HFF-Myc (cell line): ENCODE data around the gene HYDIN.

Source experiments
- DNase-seq: peaks from one replicate; pipeline ENCODE4 v3.0.0-alpha.2; 2011; ENCODE audit warnings: low read depth; ENCODE audit errors: extremely low read depth
- H3K4me3 ChIP-seq: replicated peaks from 2 replicates; pipeline ENCODE4 v1.5.1; 2011; ENCODE audit warnings: low read depth, mild to moderate bottlenecking, control low read depth, low read length
- CTCF ChIP-seq: IDR thresholded peaks from 2 replicates; pipeline ENCODE4 v1.5.1; 2012; ENCODE audit warnings: mild to moderate bottlenecking, low read depth, low read length, control low read depth; ENCODE audit errors: missing control alignments

Gene HYDIN

GRCh38 chr16:71249399-71249798 is 18.9 kb upstream of the HYDIN start:
- DNase-seq, result no peak
- TF ChIP-seq CTCF, result no peak
- H3K4me3 ChIP-seq, result no peak overlapping the region

GRCh38 chr16:71247478-71247877 is 17.0 kb upstream of the HYDIN start:
- H3K4me3 ChIP-seq, result no peak overlapping the region
- DNase-seq, result no peak
- no peak for TF ChIP-seq CTCF

GRCh38 chr16:71246309-71246708 is 15.8 kb upstream of the HYDIN start:
- no peak for TF ChIP-seq CTCF
- no peak for DNase-seq
- no peak overlapping the region for H3K4me3 ChIP-seq

- no peak for DNase-seq
- no peak overlapping the region for H3K4me3 ChIP-seq
- TF ChIP-seq CTCF, result no peak
Observed at GRCh38 chr16:71244521-71244920, 14.0 kb upstream of the HYDIN start.

- DNase-seq, result no peak
- no peak overlapping the region for H3K4me3 ChIP-seq
- no peak for TF ChIP-seq CTCF
Observed at GRCh38 chr16:71242601-71243000, 12.1 kb upstream of the HYDIN start.

GRCh38 chr16:71242036-71242435 is 11.5 kb upstream of the HYDIN start:
- DNase-seq, result no peak
- no peak for TF ChIP-seq CTCF
- H3K4me3 ChIP-seq, result no peak overlapping the region

- H3K4me3 ChIP-seq, result no peak overlapping the region
- no peak for DNase-seq
- TF ChIP-seq CTCF, result no peak
Observed at GRCh38 chr16:71229344-71229743, 1.2 kb downstream of the HYDIN start.
